HG03064 (cell line): Measurements from ENCODE around the gene CPPED1.

ENCODE experiments used
- ATAC-seq: cut with Tn5 transposase; IDR thresholded peaks from one replicate; pipeline ENCODE4 v1.9.1; 2021; ENCODE audit warnings: low read depth; ENCODE audit not compliant: unreplicated experiment

CPPED1 gene

GRCh38 chr16:12690024-12690423 is 113.7 kb downstream of the CPPED1 start:
- no peak for ATAC-seq

GRCh38 chr16:12688951-12689850 is 114.5 kb downstream of the CPPED1 start:
- ATAC-seq: no peak

DNA sequence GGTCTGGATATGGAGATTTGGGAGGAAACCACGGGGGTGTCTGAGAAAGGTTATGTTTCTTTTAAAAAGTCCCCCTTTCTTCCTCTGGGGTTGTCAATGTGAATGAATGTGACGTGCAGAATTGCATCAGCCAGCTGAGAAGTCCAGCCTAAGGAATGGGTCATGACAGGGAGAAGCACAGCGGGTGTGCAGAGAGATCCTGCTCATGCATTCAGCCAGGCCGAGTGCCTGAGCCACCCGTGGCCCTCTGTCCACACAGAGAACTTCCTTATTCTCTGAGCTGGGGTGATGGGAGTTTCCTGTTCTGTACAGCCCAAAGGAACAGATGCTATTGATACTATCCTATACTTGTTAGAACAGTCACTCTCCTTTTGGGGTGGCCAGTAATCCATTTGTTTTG is 117.9 kb downstream of the CPPED1 start:
- no peak for ATAC-seq

DNA sequence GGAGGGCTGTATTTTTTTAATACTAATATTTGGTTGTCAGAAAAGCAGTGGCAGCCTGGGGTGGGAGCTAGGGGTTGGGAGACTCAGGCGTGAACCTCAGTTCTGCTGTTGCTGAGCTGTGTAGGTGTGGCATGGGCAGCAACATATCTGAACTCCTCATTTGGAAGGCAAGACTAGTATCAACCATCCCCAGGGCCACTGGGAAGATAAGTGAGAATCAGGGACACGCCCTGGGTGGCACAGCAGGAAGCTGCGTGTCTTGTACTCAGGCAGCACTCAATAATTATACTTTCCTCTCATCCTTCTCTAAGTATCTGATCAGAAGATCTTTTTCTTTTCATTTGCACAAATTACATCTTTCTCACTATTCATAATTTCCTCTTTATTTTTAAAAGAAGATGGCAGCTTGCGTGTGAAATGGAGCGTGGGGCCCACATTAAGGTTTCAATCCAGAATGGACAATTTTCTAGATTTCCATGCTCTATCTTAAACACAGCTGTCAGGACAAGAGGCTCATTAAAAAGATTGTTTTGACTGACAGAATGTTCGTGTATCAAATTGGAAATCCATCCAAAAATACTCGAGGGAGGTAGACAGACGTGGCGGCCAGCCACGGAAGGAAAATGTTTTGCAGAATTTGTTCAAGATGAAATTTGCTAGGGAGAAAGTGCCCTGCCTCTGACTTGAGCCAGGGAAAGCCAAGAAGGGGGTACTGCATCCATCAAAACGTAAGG is 121.1 kb downstream of the CPPED1 start:
- ATAC-seq: no peak

GRCh38 chr16:12681653-12682052 is 122.0 kb downstream of the CPPED1 start:
- ATAC-seq: no peak

DNA sequence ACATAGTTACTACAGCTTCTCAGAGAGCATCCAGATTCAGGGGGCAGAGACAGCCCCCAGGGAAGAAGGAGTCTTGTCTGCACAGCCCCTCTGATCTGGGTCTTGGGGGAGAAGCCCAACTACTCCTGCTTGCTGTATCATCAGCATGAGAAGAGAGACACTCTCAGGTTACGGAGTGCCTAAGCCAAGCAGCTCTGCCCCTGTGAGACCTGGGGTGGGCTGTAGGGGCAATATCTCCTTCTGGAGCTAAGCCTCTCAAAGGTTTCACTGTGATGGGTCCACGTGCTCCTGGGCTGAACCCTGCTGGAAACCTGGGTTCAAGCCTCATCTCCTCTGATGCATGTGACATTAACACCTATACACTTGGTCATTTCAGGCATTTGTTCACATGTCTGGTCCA is 123.2 kb downstream of the CPPED1 start:
- no peak for ATAC-seq

DNA sequence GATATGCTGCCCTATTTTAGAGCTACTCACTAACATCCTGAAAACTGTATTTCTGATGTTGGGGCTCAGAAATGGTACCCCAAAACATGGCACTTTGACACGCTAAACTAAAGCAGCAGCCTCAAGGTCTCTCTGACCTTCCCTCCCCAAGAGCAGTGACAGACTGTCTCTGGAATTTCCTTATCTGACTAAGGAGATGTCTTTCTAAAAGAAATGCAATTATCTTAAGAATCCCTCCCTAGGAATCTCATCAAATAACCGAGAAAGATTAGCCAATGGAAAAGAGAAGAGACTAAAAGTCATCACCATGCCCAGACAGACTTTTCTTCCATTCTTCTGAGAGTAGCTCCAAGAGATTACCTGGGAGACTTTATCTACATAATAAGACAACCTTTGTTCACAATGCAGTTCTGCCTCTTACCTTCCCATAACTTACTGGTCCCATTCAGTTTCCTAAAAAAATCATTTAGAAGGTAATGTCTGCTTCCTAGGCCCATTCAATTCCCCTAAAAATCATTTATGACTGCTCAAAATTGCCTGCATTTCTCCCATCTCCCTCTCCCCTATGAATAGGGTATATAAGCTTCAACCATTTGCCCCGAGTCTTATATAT is 123.9 kb downstream of the CPPED1 start:
- ATAC-seq: no peak

DNA sequence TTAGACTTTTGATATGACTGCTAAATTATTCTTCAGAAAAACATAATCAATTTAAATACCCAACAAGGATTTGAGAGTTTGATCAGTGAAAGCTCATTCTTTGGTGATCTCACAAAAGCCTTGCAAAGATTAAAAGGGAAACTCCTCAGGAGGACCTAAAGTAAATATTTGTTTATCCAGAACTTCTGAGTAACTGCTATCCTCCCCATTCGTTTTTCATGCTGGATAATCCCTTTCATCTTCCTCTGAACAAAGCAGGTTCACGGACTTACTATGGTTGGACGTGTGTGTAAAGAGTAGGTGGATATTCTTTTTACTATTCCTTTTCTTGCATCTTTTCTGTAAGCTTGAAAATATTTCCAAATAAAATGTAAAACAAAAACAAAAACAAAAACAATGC is 124.7 kb downstream of the CPPED1 start:
- no peak for ATAC-seq

DNA sequence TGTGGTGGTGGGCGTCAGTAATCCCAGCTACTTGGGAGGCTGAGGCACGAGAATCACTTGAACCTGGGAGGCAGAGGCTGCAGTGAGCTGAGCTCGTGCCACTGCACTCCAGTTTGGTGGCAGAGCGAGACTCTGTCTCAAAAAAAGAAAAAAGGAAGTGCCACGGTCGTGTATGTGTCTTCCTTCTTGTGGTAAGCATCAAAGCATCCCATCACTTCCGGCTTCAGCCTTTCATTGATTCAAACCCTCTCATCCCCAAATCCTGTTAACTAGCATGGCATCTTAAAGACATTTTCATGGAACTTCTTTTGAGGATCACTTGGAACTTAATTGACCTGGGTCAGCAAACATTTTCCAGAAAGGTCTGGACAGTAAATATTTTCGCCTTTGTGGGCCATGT is 126.2 kb downstream of the CPPED1 start:
- no peak for ATAC-seq

GRCh38 chr16:12675852-12676251 is 127.8 kb downstream of the CPPED1 start:
- ATAC-seq: no peak

- ATAC-seq: no peak
Measured at GRCh38 chr16:12675046-12675445, 128.6 kb downstream of the CPPED1 start.

- no peak for ATAC-seq
Measured at GRCh38 chr16:12674524-12674923, 129.2 kb downstream of the CPPED1 start.

GRCh38 chr16:12674071-12674470 is 129.6 kb downstream of the CPPED1 start:
- ATAC-seq: no peak

- ATAC-seq: no peak
Measured at GRCh38 chr16:12673466-12673865, 130.2 kb downstream of the CPPED1 start.

GRCh38 chr16:12672986-12673385 is 130.7 kb downstream of the CPPED1 start:
- no peak for ATAC-seq

DNA sequence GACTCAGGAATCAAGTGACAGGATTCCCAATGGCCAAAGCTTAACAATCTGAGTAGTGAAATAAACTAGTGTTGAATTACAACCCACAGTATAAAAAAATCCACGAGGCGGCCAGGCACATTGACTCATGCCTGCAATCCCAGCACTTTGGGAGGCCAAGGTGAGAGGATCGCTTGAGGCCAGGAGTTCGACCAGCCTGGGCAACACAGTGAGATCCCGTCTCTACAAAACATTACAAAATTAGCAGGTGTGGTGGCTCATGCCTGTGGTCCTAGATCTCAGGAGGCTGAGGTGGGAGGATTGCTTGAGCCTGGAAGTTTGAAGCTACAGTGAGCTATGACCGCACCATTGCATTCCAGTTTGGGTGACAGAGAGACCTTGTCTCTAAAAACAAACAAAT is 133.8 kb downstream of the CPPED1 start:
- ATAC-seq: no peak

GRCh38 chr16:12667909-12668308 is 135.8 kb downstream of the CPPED1 start:
- no peak for ATAC-seq

DNA sequence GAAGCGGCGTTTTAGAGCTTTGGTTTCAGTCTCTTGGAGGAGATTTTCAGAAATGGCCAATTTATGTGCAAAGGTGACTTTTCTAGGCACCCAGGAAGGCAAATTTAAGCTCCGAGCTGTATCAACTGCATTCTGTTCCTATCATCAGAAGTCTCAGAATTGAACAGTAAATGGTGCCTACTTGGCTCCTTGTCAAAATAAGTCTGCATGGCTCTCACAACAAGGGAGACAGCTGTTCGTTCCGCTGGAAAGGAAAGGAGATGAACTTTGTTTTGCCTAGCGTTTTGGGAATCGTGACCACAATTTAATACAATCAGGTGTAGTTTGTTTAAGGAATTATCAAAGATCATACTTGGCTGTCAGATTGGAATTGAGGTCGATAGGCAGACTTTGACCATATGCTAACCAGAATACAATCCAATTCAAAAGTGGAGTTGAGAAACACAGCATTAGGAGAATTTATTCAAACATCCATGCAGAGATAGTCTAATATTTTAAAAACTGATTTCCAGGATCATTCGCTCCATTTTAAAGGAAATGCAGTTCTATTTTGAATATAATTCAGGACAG is 139.4 kb downstream of the CPPED1 start:
- no peak for ATAC-seq

DNA sequence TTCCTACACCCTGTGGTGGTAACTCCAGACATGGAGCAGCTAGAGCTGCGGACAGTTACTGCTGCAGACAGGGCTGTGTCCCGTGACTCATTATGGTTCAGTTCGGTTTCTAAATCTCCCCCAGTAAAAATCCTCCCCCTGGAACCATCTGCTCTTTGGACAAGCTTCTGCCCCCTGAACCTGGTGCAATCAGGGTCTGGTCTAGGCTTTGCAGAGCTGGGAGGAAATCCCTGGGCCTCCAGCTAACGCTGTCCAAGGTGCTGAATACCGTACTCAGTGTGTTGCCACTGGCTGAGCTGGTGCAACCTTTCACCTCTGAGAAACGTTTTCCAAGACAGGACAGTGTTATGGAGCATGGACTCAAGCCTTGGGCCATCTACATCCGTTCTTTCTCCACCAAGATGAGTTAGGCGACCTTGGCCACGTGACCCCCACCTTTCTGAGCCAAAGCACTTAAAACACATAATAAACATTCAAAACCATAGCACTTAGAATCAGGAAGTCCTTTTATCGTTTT is 142.0 kb downstream of the CPPED1 start:
- ATAC-seq: no peak

GRCh38 chr16:12659871-12660270 is 143.8 kb downstream of the CPPED1 start:
- ATAC-seq: no peak

- ATAC-seq: no peak
Measured at GRCh38 chr16:12658506-12658905, 145.2 kb downstream of the CPPED1 start.
